ENCODE data around the gene DOCK4.

Gene DOCK4

GRCh38 chr7:112001091-112001826, 204.9 kb downstream of the DOCK4 start:
- no peak overlapping the region for H3K27ac ChIP-seq
- no peak for TF ChIP-seq CTCF (IDR thresholded peaks at IDR 0.05)
- TF ChIP-seq ZFX (IDR thresholded peaks at IDR 0.05; ENCODE audit: borderline replicate concordance), result no peak

- TF ChIP-seq ZFX (IDR thresholded peaks at IDR 0.05; ENCODE audit: borderline replicate concordance), result no peak
- no peak for TF ChIP-seq CTCF (IDR thresholded peaks at IDR 0.05)
- H3K27ac ChIP-seq, result no peak overlapping the region
These were observed 207.9 kb downstream of the DOCK4 start for GRCh38 chr7:111998326-111998725.

GRCh38 chr7:111997546-111997945, 208.7 kb downstream of the DOCK4 start:
- H3K27ac ChIP-seq, result no peak overlapping the region
- TF ChIP-seq ZFX (IDR thresholded peaks at IDR 0.05; ENCODE audit: borderline replicate concordance), result no peak
- no peak for TF ChIP-seq CTCF (IDR thresholded peaks at IDR 0.05)

GRCh38 chr7:111992601-111993000, 213.6 kb downstream of the DOCK4 start:
- TF ChIP-seq ZFX (IDR thresholded peaks at IDR 0.05; ENCODE audit: borderline replicate concordance), result no peak
- no peak for TF ChIP-seq CTCF (IDR thresholded peaks at IDR 0.05)
- H3K27ac ChIP-seq, result no peak overlapping the region

GRCh38 chr7:111990643-111991042, 215.6 kb downstream of the DOCK4 start:
- H3K27ac ChIP-seq, result no peak overlapping the region
- TF ChIP-seq ZFX (IDR thresholded peaks at IDR 0.05; ENCODE audit: borderline replicate concordance), result no peak
- TF ChIP-seq CTCF (IDR thresholded peaks at IDR 0.05), result no peak

- TF ChIP-seq ZFX (IDR thresholded peaks at IDR 0.05; ENCODE audit: borderline replicate concordance), result no peak
- TF ChIP-seq CTCF (IDR thresholded peaks at IDR 0.05), result no peak
- no peak overlapping the region for H3K27ac ChIP-seq
These were observed 218.3 kb downstream of the DOCK4 start for GRCh38 chr7:111987886-111988285.

- TF ChIP-seq ZFX (IDR thresholded peaks at IDR 0.05; ENCODE audit: borderline replicate concordance) (no peak), CTCF (IDR thresholded peaks at IDR 0.05) (no peak)
- no peak overlapping the region for H3K27ac ChIP-seq
These were observed 218.9 kb downstream of the DOCK4 start for GRCh38 chr7:111987115-111987826.

All from 22Rv1 (cell line).